ENCODE results near the gene EYS.
"Not testable (repeated sequence)": the region's sequence is repeated elsewhere in the genome, so short reads cannot be mapped to it uniquely, and the experiment has no call there.

EYS gene

DNA sequence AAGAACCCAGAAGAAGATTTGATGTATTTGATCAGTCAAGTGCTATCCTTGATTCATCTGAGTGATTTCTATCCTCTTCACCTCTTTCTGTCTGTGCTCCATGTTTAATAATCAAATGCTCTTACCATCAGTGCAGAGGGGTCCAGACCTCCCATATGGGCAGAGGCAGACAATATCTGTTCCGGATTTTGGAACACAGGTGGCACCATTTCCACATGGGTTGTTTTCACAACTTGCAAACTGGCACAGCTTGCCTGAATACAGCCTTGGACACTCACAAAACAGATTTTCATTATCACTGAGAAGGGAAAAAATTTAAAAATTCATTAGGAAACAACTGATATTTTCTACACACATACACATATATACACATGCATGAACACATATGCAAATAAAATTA is 1843.0 kb downstream of the EYS start:
- no peak for DNase-seq

DNA sequence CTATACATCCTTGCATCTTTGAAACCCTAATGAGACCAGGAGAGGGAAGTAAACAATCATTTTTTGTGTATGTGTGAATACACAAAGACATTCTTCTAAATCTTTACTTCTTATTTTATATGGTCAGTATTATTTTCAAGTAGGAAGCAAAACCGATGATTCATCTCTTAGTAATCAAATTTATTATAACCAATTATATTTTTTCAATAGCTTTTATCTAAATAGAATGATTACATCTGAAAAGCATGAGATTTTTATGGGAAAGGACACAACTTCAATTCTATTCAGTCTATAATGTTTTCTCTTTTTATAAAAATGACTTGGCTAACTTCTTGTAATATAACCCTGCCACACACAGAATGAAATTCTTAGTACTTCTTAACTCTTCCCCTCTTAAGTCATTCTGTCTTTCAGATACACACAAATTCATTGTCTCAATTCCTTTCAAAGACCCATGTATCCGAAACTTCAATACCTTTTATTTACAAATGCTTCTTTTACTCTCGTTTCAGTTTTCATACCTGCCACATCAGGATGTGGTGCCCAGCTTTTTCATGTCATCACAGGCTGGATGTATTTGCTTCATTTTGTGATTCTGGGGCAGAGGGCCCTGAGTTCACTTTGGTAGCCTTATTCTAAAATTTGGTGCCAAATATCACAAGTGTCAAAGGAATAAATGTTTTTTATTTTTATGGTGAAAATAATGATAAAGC is 1844.4 kb downstream of the EYS start:
- DNase-seq = no peak

DNA sequence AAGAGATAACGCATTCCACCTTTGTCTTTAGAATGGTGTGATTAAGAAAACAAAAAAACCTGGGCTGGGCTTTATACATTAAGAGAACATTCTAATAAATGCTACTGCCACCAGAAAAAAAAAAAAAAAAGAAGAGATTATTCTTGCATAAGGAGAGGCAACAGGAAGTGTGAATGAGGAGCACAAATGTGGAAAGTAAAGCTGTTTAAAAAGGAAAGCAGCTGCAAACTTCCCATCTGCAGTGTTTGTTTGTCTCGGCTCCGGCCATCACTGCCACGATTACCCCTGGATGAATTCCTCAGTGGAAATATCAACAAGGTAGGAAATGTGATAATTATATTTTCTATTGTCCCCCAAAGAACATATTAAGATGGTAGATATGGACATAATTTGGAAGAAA is 1847.5 kb downstream of the EYS start:
- no peak for DNase-seq

DNA sequence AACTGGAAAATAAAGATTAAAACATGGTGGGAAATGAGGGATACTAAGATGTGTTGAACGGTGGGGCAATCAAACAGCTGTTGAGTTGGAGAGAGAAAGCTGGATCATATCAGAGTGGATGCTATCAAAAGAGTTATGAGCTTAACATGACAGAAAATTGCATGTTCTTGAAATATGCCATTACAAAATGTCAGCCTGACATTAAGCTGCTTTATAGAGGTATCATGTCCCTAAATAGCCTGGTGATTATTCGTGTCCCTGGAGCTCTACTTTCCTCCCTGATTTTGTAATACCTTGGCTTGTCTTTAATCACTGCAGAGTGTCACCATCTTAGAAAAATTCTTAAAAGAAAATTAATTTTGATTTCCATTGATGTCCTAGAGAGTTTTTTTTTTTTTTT is 1848.3 kb downstream of the EYS start:
- no peak for DNase-seq

DNA sequence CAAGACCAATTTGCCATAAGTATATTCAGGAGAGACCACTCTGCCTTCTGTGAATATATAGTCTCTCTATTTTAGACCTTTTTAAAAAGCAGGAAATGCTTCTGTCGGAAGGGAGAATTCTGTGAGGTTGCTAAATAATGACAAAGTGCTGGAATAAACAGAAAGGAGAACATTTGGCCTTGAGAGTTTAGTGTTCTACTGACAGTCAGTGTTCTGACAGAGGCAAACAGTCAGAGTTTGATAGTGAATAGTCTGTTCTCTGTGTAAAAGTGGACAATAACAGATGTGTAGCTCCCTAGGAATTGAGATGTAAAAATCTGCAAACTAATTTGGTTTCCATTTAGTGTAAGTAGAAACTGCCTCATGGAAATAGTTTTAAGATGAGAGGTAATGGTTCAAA is 1850.8 kb downstream of the EYS start:
- no peak for DNase-seq

DNA sequence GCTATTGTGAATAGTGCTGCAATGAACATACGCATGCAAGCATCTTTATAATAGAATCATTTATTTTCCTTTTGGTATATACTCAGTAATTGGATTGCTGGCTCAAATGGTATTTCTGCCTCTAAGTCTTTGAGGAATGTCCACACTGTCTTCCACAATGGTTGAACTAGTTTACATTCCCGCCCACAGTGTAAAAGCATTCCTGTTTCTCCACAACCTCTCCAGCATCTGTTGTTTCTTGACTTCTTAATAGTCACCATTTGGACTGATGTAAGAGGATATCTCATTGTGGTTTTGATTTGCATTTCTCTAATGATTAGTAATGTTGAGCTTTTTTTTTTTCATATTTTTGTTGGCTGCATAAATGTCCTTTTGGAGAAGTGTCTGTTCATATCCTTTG is 1862.7 kb downstream of the EYS start:
- no peak for DNase-seq

DNA sequence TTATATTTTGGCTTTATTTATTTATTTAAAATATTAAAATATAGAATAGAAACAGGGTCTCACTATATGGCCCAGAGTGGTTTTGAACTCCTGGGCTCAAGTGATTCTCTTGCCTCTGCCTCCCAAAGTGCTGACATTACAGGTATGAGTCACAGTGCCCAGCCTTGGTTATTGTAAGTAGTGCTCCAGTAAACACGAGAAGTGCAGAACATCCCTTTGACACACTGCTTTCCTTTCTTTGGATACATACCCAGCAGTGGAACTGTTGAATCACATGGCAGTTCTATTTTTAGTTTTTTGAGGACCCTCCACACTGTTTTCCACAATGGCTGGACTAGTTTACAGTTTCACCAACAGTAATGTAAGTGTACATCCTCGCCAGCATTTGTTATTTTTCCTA is 1867.5 kb downstream of the EYS start:
- no peak for DNase-seq

DNA sequence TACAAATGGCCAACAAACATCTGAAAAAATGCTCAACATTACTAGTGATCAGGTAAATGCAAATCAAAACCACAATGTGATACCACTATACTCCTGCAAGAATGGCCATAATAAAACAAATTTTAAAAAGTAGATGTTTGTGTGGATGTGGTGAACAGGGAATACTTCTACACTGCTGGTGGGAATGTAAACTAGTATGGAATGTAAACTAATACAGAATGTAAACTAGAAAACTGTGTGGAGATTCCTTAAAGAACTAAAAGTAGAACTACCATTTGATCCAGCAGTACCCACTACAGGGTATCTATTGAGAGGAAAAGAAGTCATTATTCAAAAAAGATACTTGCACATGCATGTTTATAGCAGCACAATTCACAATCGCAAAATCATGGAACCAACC is 1878.3 kb downstream of the EYS start:
- DNase-seq = not testable (repeated sequence)

DNA sequence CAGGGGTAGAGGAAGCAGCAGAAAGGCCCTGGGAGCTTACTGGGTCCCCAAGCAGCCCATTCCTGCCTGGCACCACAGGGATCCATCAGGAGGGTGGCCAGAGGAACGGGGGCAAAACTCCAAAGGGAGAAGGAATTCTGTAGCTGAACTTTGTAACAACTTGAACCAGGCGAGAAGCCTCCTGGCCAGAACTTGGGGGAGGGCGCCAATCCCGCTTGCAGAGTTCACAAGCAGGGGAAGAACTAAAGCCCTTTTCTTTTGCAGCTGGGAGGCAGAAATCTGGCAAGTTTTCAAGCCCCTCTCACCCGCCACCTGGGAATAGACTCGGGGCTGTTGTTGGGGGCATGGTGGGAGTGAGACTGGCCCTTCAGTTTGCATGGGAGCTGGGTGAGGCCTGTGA is 1882.3 kb downstream of the EYS start:
- no peak for DNase-seq

DNA sequence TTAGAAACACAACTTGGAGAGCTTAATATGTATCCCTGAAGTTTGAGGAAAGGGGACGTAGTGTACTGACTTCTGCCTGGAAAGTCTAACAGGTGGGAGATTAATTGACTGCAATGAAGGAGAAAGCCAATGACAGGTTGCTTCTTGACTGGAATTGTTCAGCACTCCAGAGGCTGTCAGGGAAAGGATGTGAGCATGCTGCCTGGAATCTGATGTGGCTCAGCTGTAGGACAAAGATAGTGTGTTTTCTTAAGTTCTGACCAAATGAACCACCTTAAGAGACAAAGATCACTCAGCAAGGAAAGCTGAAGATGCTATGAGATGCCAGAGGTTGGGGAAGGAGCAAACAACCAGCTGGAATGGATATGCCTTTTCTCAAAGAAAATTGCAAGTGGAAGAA is 1885.6 kb downstream of the EYS start:
- DNase-seq = no peak

DNA sequence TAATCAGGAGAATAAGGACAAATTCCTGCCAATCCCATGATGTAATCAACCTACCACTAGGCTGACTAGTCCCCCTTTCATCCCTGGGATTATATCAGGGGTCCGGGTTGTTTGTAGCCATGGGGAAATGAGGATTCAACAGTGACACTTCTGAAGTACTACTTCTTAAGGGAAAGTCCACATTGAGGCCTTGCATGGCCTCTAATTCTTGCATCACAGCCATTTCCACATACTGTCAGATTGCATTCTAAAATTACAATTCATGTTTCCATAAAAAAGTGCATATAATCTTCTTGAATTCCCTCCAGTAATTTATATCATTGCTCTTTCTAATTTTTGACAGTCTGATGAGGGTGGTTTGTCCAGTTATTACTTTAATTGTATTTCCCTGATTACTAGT is 1887.2 kb downstream of the EYS start:
- DNase-seq = no peak

DNA sequence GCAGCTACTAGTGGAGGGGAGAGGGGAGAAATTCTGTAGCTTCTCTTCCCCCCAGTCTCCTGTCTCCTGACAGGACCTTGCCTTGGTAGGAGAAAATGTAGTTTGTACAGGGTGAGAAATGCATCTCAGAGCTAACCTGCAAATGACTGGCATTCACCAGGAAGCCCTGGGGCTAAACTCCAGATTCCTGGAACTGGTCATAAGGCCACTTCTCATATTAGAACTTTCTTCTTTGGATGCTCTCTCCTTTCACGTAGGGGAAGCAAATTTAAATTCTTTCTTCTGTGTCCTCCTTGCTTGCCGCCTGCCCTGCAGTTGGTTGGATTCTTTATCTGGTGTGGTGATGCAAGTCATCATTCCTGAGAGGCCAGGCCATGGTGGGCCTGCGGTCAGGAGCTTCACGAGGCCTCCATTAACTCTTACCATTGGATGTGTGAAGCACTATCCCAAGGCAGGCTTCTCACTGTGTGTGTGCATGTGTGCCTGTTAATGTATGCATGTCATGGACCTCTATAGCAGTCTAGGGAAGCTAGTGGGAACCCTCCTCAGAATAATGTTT is 1889.5 kb downstream of the EYS start:
- no peak for DNase-seq

DNA sequence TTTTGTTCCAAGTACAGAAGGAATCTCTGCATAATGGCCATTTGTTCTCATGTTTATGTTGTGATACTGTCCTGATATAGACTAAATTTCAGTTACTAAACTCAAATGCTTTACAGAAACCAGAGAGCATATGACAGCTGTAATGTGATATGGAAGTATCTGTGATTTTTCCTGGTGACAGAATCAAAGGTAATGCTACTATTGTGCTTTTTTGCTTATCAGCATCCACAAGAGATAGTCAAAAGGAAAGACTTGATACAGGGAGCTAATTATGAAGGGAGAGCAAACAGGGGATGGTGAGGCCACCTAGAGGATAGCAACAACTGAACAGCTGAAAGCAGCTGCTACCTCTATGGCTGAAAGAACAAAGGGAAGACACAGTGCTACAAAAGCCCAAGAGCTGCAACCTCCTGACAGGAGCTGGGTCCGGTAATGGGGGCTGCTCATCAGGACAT is 1890.0 kb downstream of the EYS start:
- no peak for DNase-seq

DNA sequence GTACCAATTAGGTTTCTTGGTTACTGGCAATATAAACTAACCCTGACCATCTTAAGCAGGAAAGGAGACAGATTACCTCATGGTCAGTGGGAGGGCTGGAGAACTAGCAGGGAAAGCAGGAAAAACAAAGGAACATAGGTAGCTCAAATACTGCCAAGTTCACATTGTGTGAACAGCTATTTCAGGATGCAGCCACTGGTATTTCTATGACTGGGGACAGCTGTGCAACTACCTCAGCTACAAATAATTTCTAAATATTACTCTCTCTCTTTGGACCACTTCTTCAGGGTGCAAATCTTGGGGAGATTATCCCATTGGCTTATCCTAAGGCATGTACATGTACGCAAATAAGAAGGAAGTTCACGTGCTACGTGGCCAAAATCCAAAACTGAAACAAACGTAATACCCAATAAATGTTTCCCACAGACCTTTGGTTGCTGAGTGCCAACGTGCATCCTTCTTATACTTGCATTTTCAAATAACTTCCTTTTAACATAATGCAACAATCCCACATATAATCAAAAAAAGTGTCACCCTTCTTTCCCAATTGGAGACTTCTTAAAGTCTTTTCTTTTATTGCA is 1890.5 kb downstream of the EYS start:
- no peak for DNase-seq

DNA sequence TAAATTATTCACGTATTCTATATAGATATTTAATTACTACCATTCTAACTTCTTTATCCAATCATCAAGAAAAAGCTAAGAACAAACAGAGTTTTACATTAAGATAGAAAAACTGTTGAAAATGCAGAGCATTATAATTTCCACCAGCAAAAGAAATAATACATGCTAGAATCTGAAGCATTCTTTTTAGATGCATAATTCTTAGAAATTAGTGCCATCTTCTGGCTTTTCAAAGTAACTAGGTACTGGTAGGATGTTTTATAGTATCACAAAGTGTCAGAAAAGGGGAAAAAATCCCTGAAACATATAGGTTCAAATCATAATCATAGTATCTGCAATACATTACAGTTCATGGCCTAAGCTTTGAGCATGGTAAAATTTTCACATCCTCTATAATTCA is 1892.6 kb downstream of the EYS start:
- no peak for DNase-seq

DNA sequence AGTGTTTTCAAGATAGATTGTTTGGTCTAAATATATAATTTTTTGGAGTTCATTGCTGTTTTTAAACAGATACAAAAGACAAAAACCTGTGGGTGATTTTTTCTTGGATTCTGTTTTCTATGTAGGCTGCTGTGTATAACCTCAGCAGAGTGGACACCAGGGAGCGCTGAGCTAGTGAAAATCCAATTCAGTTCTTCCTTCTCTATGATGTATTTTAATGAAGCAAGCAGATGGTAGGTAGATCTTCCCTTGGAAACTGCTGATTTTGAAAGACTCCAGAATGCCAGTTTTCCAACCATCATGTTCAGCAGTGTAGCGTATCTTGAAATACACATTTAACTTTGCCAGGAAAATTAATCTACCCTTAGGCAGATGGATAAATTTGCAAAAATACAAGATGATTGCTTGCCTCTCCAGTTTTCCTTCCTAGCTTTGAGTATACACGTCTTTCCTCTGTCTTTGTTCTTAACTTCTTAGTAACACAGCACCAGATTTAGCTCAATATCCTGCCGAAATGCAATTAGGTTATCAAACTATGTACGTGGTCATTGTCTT is 1893.4 kb downstream of the EYS start:
- no peak for DNase-seq

DNA sequence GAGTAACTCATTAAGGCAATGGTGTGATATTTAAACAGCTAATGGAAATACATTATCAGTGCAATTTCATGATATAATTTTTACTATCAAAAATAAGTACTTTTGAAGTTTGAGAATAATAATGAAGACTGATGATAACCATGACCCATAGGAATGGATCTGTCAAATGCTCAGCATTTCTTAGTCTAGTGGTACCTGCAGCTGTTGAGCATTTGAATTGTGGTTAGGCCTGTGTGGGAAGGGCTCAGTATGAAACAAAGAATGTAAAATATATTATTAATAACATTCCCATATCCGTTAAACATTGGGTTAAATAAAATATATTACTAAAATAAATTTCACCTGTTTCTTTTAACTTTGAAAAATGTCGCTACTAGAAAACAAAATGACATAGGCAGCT is 1898.5 kb downstream of the EYS start:
- no peak for DNase-seq

DNA sequence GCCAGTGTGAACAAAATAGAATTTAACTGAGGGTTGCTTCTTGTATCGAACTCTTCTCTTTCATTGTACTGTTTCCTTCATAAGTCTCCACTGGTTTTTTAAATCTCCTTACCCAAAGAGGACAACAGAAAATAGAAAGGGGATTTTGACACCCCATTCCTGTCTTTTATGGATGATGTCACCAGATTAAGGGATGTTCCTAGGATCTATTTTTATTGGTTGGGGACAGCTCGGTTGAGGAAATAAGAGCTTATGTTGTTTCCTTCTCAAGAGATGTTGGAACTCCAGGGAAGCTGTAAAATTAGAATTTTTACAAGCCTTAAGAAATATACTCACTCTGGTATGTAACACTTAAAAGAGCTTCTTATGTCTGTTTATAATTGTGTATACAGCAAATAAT is 1900.0 kb downstream of the EYS start:
- DNase-seq = no peak

DNA sequence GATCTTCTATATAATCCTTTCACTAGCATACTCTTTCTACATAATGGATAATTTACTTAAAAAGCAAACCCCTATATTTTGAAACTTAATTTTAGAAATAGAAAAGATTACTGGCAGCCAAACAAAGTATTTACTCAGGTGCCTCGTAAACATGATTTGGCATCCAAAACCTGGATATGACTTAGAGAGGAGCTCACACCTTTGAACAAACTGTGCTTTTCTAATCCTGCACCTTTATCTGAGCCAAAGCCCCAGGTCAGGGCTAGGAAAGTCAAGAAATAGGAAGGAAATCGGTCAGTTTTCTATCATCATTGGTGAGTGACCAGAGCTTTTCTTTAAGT is 1900.5 kb downstream of the EYS start:
- DNase-seq = no peak

DNA sequence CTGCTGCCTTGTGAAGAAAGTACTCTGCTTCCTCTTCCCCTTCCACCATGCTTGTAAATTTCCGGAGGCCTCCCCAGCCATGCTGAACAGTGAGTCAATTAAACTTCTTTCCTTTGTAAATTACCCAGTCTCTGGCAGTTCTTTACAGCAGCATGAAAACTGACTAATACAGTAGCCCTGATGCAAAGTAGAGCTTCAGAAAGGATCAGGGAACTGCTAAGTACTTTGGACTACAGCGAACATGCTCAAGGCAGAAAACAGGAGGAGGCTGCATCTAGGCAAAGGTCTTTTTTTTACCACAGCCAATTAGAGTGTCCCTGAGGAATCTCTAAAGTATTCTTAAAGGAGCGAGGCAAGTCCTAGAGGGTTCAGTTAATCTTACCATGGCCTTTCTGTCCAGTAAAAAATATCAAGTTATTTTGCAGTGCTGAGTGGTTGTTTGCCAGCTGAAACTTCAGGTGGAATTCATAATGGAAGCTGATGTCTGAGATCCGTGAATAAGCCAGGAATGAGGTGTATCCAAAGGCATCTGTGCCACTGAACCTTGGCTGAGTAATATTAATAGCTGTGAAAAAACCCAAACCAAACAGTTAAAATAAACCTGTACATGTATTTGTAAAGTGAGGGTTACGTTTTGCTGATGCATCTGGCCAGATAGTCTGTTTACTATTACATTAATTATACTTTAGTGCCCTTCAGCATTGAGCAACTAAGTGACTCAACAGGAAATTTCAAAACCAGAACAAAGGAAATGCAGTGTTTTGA is 1901.0 kb downstream of the EYS start:
- no peak for DNase-seq

DNA sequence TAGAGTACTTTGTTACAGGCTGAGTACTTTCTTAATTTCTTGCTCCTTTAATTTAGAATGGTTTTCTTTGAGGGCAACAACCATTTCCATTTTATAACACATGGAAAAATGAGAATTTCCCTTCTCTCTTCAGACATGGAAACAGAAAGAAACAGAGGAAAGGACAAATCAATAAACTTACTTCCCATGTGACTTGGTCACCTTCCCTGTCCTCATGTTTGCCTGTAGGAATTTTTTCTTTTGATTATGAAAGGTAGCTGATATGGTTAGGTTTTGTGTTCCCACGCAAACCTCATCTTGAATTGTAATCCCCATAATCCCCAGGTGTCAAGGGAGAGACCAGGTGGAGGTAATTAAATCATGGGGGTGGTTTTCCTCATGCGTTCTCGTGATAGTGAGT is 1901.7 kb downstream of the EYS start:
- no peak for DNase-seq

DNA sequence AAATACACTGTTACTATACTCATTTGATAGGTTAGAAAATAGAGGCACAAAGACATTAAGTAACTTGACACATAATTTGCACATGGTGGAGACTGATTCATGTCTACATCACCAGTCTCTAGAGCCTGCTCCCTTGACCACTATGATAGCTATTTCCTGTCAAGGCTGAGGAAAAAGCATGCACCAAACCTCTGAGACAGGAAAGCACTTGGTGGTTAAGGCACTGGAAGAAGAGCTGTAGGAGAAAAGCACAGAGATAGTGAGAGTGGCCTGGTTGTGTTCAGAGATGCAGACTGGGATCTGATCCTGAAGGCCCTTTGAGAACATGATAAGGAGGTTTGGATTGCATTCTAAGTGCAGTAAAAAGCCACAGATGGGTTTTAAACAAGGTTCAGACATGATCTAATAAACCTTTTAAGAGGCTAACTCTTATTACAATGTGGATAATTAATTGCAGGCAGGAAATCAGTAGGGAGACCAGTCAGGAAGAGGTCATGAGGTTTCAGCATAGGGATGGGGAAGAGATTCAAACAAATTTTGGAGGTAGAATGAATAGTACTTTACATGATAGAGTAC is 1902.6 kb downstream of the EYS start:
- DNase-seq = no peak

DNA sequence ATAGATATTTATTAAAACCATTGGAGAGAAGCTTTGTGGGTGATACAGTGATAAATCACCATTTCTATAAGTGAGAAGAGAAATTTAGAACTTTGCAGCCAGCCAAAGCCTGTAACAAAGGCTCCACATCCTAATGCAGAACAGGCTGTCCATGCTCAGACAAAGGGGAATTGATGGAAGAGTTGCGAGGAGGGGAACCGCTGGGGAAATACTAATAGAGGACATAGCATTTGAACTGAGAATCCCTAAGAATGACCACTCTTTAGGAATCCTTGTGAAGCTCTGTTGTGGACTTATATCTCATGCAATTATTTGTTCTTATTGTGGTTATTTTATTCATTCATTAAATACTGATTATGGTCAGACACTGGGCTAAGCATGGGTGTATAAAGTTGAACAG is 1903.7 kb downstream of the EYS start:
- no peak for DNase-seq

All from NK-92 treated with Interleukin-12 subunit alpha and Interleukin-12 subunit beta, amount 100 ng/mL, for 24 hours (cell line).